ENCODE results near the gene MRPL51. TPM values are rescaled to one million over a fixed set of nuclear protein-coding genes. Genes with fewer than 3 reads are reported as not detected.
"Not testable (repeated sequence)": the region's sequence is repeated elsewhere in the genome, so short reads cannot be mapped to it uniquely, and the experiment has no call there.

The MRPL51 gene
- total and polyA plus RNA-seq, 2 of the 8 experiments (the other 6 are each of a cell fraction or from before 2014, with no cell fraction given) = 119 to 331 TPM

- not testable (repeated sequence) for H2AK5ac ChIP-seq (ENCODE audit: low read depth, low read length); H2BK15ac ChIP-seq (ENCODE audit: low read length); H2BK120ac ChIP-seq (replicated peaks; ENCODE audit: low read depth, low read length); H3K27ac ChIP-seq (ENCODE audit: low read depth, low read length); H3K4me2 ChIP-seq (ENCODE audit: insufficient read depth in 1 of 2, low read depth in 2 of 2, low read length in 2 of 2); H3K4ac ChIP-seq (replicated peaks; ENCODE audit: insufficient read length, low read depth, low read length); FAIRE-seq; DNase-seq (ENCODE audit: low read depth in 1 of 2, low spot score in 2 of 2); H2BK5ac ChIP-seq (ENCODE audit: low read depth, low read length); H4K8ac ChIP-seq (ENCODE audit: extremely low read depth, insufficient read depth, low read length); H3K27me3 ChIP-seq (replicated peaks in 1 of 4; ENCODE audit: control insufficient read depth in 3 of 4, extremely low read depth in 1 of 4, insufficient read depth in 3 of 4, low read length in 3 of 4); H3K79me1 ChIP-seq (ENCODE audit: low read depth, low read length); H2BK20ac ChIP-seq (ENCODE audit: low read length); H3K14ac ChIP-seq (ENCODE audit: insufficient read length); H3K56ac ChIP-seq (replicated peaks; ENCODE audit: insufficient read length, low read depth, low read length); H2AFZ ChIP-seq (ENCODE audit: low read length); H2BK12ac ChIP-seq (ENCODE audit: low read depth, low read length); H3K18ac ChIP-seq (ENCODE audit: extremely low read depth, low read length); H3K4me1 ChIP-seq (replicated peaks in 1 of 4; ENCODE audit: control insufficient read depth in 3 of 4, insufficient read depth in 4 of 4, low read length in 3 of 4); H3K9me3 ChIP-seq (ENCODE audit: insufficient read depth in 2 of 2, low read depth in 1 of 2, low read length in 1 of 2); H3K9ac ChIP-seq (replicated peaks in 1 of 4; ENCODE audit: extremely low read depth in 1 of 4, low read depth in 3 of 4, low read length in 3 of 4); H3K4me3 ChIP-seq (ENCODE audit: extremely low read depth in 1 of 4, insufficient read depth in 2 of 4, low read depth in 3 of 4, low read length in 4 of 4); H3K23ac ChIP-seq (ENCODE audit: insufficient read length); H4K5ac ChIP-seq (ENCODE audit: insufficient read length, low read depth, low read length); H4K91ac ChIP-seq (replicated peaks; ENCODE audit: insufficient read length, low read length)
- CTCF ChIA-PET (ENCODE audit: partially characterized antibody) = interaction anchor here (1.2 to 10.5 kb wide), 17 partner anchors 10 to 144 kb away, joined by 3 to 202 read pairs (median 15); partner anchors contain the start of gene CD27
- H3K23me2 ChIP-seq (ENCODE audit: low read depth, low read length) = peaks cover 12% of the 10 kb centered on the region
- 80% methylated on average over 4 of the region's 4 CpGs; no CpG with 5 or more reads in 1 of the 2 experiments for WGBS, 2 experiments (ENCODE audit: extremely low coverage in 1 of 2, insufficient coverage in 1 of 2, insufficient read length in 1 of 2, insufficient replicate concordance in 2 of 2, low coverage in 1 of 2, low lambda C conversion rate in 2 of 2, missing lambda C conversion rate in 1 of 2)
- peaks cover 0 to 10% of the 10 kb centered on the region in 2 experiments for H4K20me1 ChIP-seq (replicated peaks in 1 of 2; ENCODE audit: control insufficient read depth in 1 of 2, insufficient read depth in 2 of 2, low read length in 2 of 2)
- peaks cover 0 to 15% of the 10 kb centered on the region in 2 experiments; a peak in 2 of 4 replicates for H3K79me2 ChIP-seq (ENCODE audit: control insufficient read depth in 1 of 2, insufficient read depth in 2 of 2, low read length in 2 of 2)
- POLR2A ChIA-PET (ENCODE audit: partially characterized antibody) = interaction anchor here (1.5 to 1.7 kb wide), 2 partner anchors 10 to 68 kb away, joined by 6 to 7 read pairs; partner anchors contain the start of gene GAPDH
- peaks cover 5 to 33% (median 20%) of the 10 kb centered on the region in 4 experiments; a peak in 7 of 8 replicates for H3K36me3 ChIP-seq (ENCODE audit: control insufficient read depth in 2 of 4, insufficient read depth in 4 of 4, low read length in 3 of 4)
Observed at GRCh38 chr12:6466751-6467150, 26.3 kb downstream of the MRPL51 start.

Measured in H1 (cell line).